Right lobe of liver (tissue), 6 donors: ENCODE measurements around the gene ENTPD7. TPM values are rescaled to one million over a fixed set of nuclear protein-coding genes. Genes with fewer than 3 reads are reported as not detected.
A peak's percentile ranks its signal among the peaks of the same experiment; 100 is the strongest.

Source experiments
- ATAC-seq, 4 donors: fragments of 200-7000 bp; cut with Tn5 transposase; one replicate each; pipeline ENCODE4 v1.9.1; 2020; ENCODE audit warnings: mild to moderate bottlenecking in 4 of 4, moderate library complexity in 4 of 4
- DNase-seq, 3 donors: peaks; one replicate each; pipeline ENCODE4 v3.0.0-alpha.2; 2020
- H3K27ac ChIP-seq, 3 donors: fragments of 200-600 bp; one replicate each; pipeline ENCODE4 v1.8.0; 2022
- H3K27me3 ChIP-seq, 2 donors: fragments of 200-600 bp; one replicate each; pipeline ENCODE4 v1.8.0; 2022
- H3K36me3 ChIP-seq, 4 donors: fragments of 200-600 bp; sonication (generic) in 1 of 4; one replicate each; pipeline versions ENCODE4 v1.5.1 to v1.8.0; 2017 to 2022; ENCODE audit warnings: control low read depth in 1 of 4
- H3K4me1 ChIP-seq, 4 donors: fragments of 200-600 bp; sonication (generic) in 1 of 4; one replicate each; pipeline versions ENCODE4 v1.5.1 to v1.8.0; 2017 to 2022; ENCODE audit warnings: control low read depth in 1 of 4
- H3K4me3 ChIP-seq, 3 donors: fragments of 200-600 bp; one replicate each; pipeline ENCODE4 v1.8.0; 2022
- H3K9me3 ChIP-seq, 4 donors: fragments of 200-600 bp; sonication (generic) in 1 of 4; one replicate each; pipeline versions ENCODE4 v1.5.1 to v1.8.0; 2017 to 2022; ENCODE audit warnings: control low read depth in 1 of 4
- CTCF ChIP-seq, 4 donors: fragments of 200-600 bp in 3 of 4; fragments of 450-650 bp in 1 of 4; IDR thresholded peaks; one replicate each; pipeline versions ENCODE4 v1.5.1 to v1.8.0; 2016 to 2022; ENCODE audit warnings: antibody characterized with exemption in 4 of 4, mild to moderate bottlenecking in 2 of 4
- POLR2A ChIP-seq: fragments of 450-650 bp; IDR thresholded peaks from one replicate; pipeline ENCODE4 v1.6.1; 2017; ENCODE audit warnings: antibody characterized with exemption, mild to moderate bottlenecking
- WGBS: methylation state at CpG from one replicate; pipeline ENCODE4 v1.1.6; 2018; ENCODE audit warnings: low coverage, low lambda C conversion rate; ENCODE audit not compliant: insufficient coverage; ENCODE audit errors: missing lambda C conversion rate; 5-methylcytosine and 5-hydroxymethylcytosine counted together
- intact Hi-C, 2 donors: fragments of 100-400 bp; cut with DNase I; formaldehyde crosslinking; loops; one replicate each; pipeline versions ENCODE4 v1.11.2 to v1.14.1; 2022
- total RNA-seq, 6 experiments: library from RNA; depleted of rRNA in 2 of 6; stranded (reverse); fragments of >200 nt in 2 of 6; fragmentation: NEBNext Ultra II Directional in 3 of 6; extraction: Animal tissue kit (Norgen Biotek cat#: 25700) in 3 of 6; gene quantifications; one replicate each; pipeline versions ENCODE4 v1.1.0 to v1.2.4, GENCODE V29; 2016 to 2023
- donor health status: DM: no; HTN: yes; CAD: no.
- donor health status: DM: no; HTN: no; CAD: no.
- donor health status: DM: no; HTN: no; CAD: no.
- donor health status: DM: no; HTN: yes; CAD: no.
- donor health status: DM: no; HTN: yes; CAD: no.

Gene ENTPD7
- total RNA-seq, 6 experiments from 2014 or later = 7.5 to 16.5 (median 10.8) TPM

- TF ChIP-seq CTCF (IDR thresholded peaks at IDR 0.05) = no peak
- TF ChIP-seq POLR2A = no peak
- no peak for DNase-seq
- intact Hi-C loops = no loop called here
These were observed 27.8 kb upstream of the ENTPD7 start for GRCh38 chr10:99631496-99631895.

GRCh38 chr10:99633832-99634231 lies 25.5 kb upstream of the ENTPD7 start:
- Histone ChIP-seq H3K27ac (no peak overlapping the region), H3K4me3 (no peak overlapping the region), H3K36me3 (no peaks in the 10 kb centered on the region), H3K9me3 (no peaks in the 10 kb centered on the region), H3K4me1 (no peaks in the 10 kb centered on the region), H3K27me3 (no peaks in the 10 kb centered on the region)
- no peak for DNase-seq
- TF ChIP-seq POLR2A = no peak
- ATAC-seq = no peak
- intact Hi-C loops = no loop called here

More at GRCh38 chr10:99631496-99631895, 27.8 kb upstream of the ENTPD7 start:
- WGBS = 83% methylated on average over 3 of the region's 3 CpGs
- Histone ChIP-seq H3K27ac (no peak overlapping the region), H3K9me3 (no peaks in the 10 kb centered on the region), H3K4me3 (no peak overlapping the region), H3K4me1 (no peaks in the 10 kb centered on the region), H3K36me3 (no peaks in the 10 kb centered on the region), H3K27me3 (no peaks in the 10 kb centered on the region)
- ATAC-seq = no peak

- DNase-seq = no peak
- Histone ChIP-seq H3K4me1 (peaks cover 0 to 12% (median 0%) of the 10 kb centered on the region in 4 donors), H3K27ac (peak overlapping the region in 1 of 3 donors; percentile 41), H3K9me3 (peaks cover 0 to 3% (median 1%) of the 10 kb centered on the region in 4 donors), H3K27me3 (no peaks in the 10 kb centered on the region), H3K36me3 (no peaks in the 10 kb centered on the region), H3K4me3 (no peak overlapping the region)
- 39% methylated on average over 2 of the region's 2 CpGs for WGBS
- intact Hi-C loops = no loop called here
- TF ChIP-seq POLR2A (no peak), CTCF (IDR thresholded peaks at IDR 0.05) (no peak)
- ATAC-seq = peak; percentile 64 to 96 (median 79)
These were observed 11.6 kb upstream of the ENTPD7 start for GRCh38 chr10:99647601-99648151.

- intact Hi-C loops = no loop called here
- Histone ChIP-seq H3K27me3 (no peaks in the 10 kb centered on the region), H3K27ac (no peak overlapping the region), H3K9me3 (peaks cover 0 to 3% (median 1%) of the 10 kb centered on the region in 4 donors), H3K4me1 (peaks cover 0 to 12% (median 0%) of the 10 kb centered on the region in 4 donors), H3K4me3 (no peak overlapping the region), H3K36me3 (no peaks in the 10 kb centered on the region)
- ATAC-seq = no peak
- no peak for DNase-seq
- WGBS = 0% methylated on average over 1 of the region's 1 CpG
- TF ChIP-seq POLR2A (no peak), CTCF (IDR thresholded peaks at IDR 0.05) (no peak)
These were observed 10.6 kb upstream of the ENTPD7 start for GRCh38 chr10:99648717-99649116.

GRCh38 chr10:99652800-99653390 lies 6.4 kb upstream of the ENTPD7 start:
- Histone ChIP-seq H3K9me3 (no peaks in the 10 kb centered on the region), H3K27me3 (no peaks in the 10 kb centered on the region), H3K36me3 (no peaks in the 10 kb centered on the region), H3K27ac (no peak overlapping the region), H3K4me1 (peaks cover 0 to 3% (median 0%) of the 10 kb centered on the region in 4 donors), H3K4me3 (no peak overlapping the region)
- no peak for DNase-seq
- peak in 1 of 4 donors; percentile 31 for ATAC-seq
- TF ChIP-seq CTCF (IDR thresholded peaks at IDR 0.05) (no peak), POLR2A (no peak)
- WGBS = 83% methylated on average over 4 of the region's 4 CpGs
- intact Hi-C loops = no loop called here
